HepG2 (cell line): ENCODE measurements around the gene CDH1. TPM values are rescaled to one million over a fixed set of nuclear protein-coding genes. Genes with fewer than 3 reads are reported as not detected.

ENCODE experiments used
- AHR ChIP-seq: IDR thresholded peaks from 2 replicates; pipeline ENCODE4 v1.6.1; 2018; ENCODE audit warnings: missing genetic modification reagents, missing compliant biosample characterization
- BHLHE40 ChIP-seq: IDR thresholded peaks from 2 replicates; pipeline ENCODE4 v1.6.1; 2011; ENCODE audit warnings: low read length, improper control_type of control experiment
- KDM3A ChIP-seq: IDR thresholded peaks from 2 replicates; pipeline ENCODE4 v1.6.1; 2018; ENCODE audit warnings: low read depth, missing compliant biosample characterization
- MED8 ChIP-seq: sonication (generic); formaldehyde crosslinking; IDR thresholded peaks from 2 replicates; pipeline ENCODE4 v1.8.1; 2023; ENCODE audit warnings: mild to moderate bottlenecking, missing genetic modification reagents; ENCODE audit not compliant: insufficient replicate concordance
- ONECUT2 ChIP-seq: sonication (generic); formaldehyde crosslinking; IDR thresholded peaks from 2 replicates; pipeline ENCODE4 v1.4.0; 2020; ENCODE audit warnings: missing genetic modification reagents
- RELA ChIP-seq: sonication (generic); formaldehyde crosslinking; IDR thresholded peaks from 2 replicates; pipeline ENCODE4 v1.4.0; 2020; ENCODE audit warnings: missing genetic modification reagents
- SATB2 ChIP-seq: sonication (generic); formaldehyde crosslinking; IDR thresholded peaks from 2 replicates; pipeline ENCODE4 v1.5.0; 2020; ENCODE audit warnings: missing genetic modification reagents
- SRSF4 ChIP-seq: fragments of 200-400 bp; formaldehyde crosslinking; IDR thresholded peaks from one replicate; pipeline ENCODE4 v1.6.1; 2018; ENCODE audit warnings: mild to moderate bottlenecking, low read depth, low read length, moderate library complexity; ENCODE audit not compliant: poor library complexity, severe bottlenecking
- STAG1 ChIP-seq: sonication (generic); formaldehyde crosslinking; IDR thresholded peaks from 2 replicates; pipeline ENCODE4 v1.4.0; 2020; ENCODE audit warnings: missing genetic modification reagents
- U2AF1 ChIP-seq: fragments of 200-400 bp; formaldehyde crosslinking; optimal IDR thresholded peaks from 2 replicates; pipeline ENCODE3; 2017; ENCODE audit warnings: mild to moderate bottlenecking, low read depth, low read length
- ZBTB38 ChIP-seq: sonication (generic); formaldehyde crosslinking; IDR thresholded peaks from 2 replicates; pipeline ENCODE4 v1.5.1; 2020; ENCODE audit warnings: mild to moderate bottlenecking, missing genetic modification reagents
- ZBTB42 ChIP-seq: sonication (generic); formaldehyde crosslinking; IDR thresholded peaks from 2 replicates; pipeline ENCODE4 v1.5.0; 2020; ENCODE audit warnings: mild to moderate bottlenecking, missing genetic modification reagents
- ZFP36L1 ChIP-seq: sonication (generic); formaldehyde crosslinking; IDR thresholded peaks from 2 replicates; pipeline ENCODE4 v1.8.0; 2022; ENCODE audit warnings: mild to moderate bottlenecking, missing genetic modification reagents, moderate library complexity
- ZIK1 ChIP-seq: sonication (generic); formaldehyde crosslinking; IDR thresholded peaks from 2 replicates; pipeline ENCODE4 v1.5.0; 2020; ENCODE audit warnings: mild to moderate bottlenecking, low read depth, missing genetic modification reagents, borderline replicate concordance
- ZKSCAN5 ChIP-seq: sonication (generic); formaldehyde crosslinking; IDR thresholded peaks from 2 replicates; pipeline ENCODE4 v1.5.1; 2020; ENCODE audit warnings: mild to moderate bottlenecking, missing genetic modification reagents
- ZKSCAN8 ChIP-seq: IDR thresholded peaks from 2 replicates; pipeline ENCODE4 v1.6.1; 2016; ENCODE audit warnings: borderline replicate concordance, missing genetic modification reagents, missing compliant biosample characterization
- ZNF317 ChIP-seq: sonication (generic); formaldehyde crosslinking; IDR thresholded peaks from 2 replicates; pipeline ENCODE4 v1.5.0; 2020; ENCODE audit warnings: mild to moderate bottlenecking, missing genetic modification reagents
- ZNF326 ChIP-seq: sonication (generic); formaldehyde crosslinking; IDR thresholded peaks from 2 replicates; pipeline ENCODE4 v1.4.0; 2020; ENCODE audit warnings: missing genetic modification reagents, borderline replicate concordance
- ZNF333 ChIP-seq: sonication (generic); formaldehyde crosslinking; IDR thresholded peaks from 2 replicates; pipeline ENCODE4 v1.4.0; 2020; ENCODE audit warnings: mild to moderate bottlenecking, missing genetic modification reagents, borderline replicate concordance
- ZNF589 ChIP-seq: sonication (generic); formaldehyde crosslinking; conservative IDR thresholded peaks from 2 replicates; pipeline ENCODE4 v1.8.0; 2022; ENCODE audit warnings: mild to moderate bottlenecking, moderate library complexity, missing genetic modification reagents
- ZNF891 ChIP-seq: sonication (generic); formaldehyde crosslinking; IDR thresholded peaks from 2 replicates; pipeline ENCODE4 v1.5.0; 2020; ENCODE audit warnings: mild to moderate bottlenecking, missing genetic modification reagents
- polyA plus RNA-seq, 8 experiments: library from polyadenylated mRNA; depleted of rRNA in 3 of 8; stranded (reverse) in 7 of 8; unstranded in 1 of 8; fragments of >200 nt; fragmentation: Illumina TruSeq in 4 of 8; extraction: Trizol in 4 of 8; gene quantifications; 2 replicates each; pipeline versions ENCODE4 v1.2.1 to v1.2.3, GENCODE V29; 2011 to 2016; ENCODE audit warnings: low read depth in 4 of 8, missing spikeins in 1 of 8, mixed read lengths in 1 of 8; ENCODE audit not compliant: insufficient read depth in 1 of 8
- total RNA-seq, 5 experiments: library from RNA; depleted of rRNA; stranded (reverse); fragments of >200 nt; fragmentation: Illumina TruSeq; extraction: Trizol; gene quantifications; 2 replicates each; pipeline ENCODE4 v1.2.3, GENCODE V29; 2016; ENCODE audit warnings: low read depth in 1 of 5
- TF ChIP-seq, protein P1 (sequence below): sonication (generic); formaldehyde crosslinking; IDR thresholded peaks from 2 replicates; pipeline ENCODE4 v1.4.0; 2020; ENCODE audit warnings: missing genetic modification reagents
- TF ChIP-seq, protein P2 (sequence below): sonication (generic); formaldehyde crosslinking; conservative IDR thresholded peaks from 2 replicates; pipeline ENCODE4 v1.4.0; 2020; ENCODE audit warnings: mild to moderate bottlenecking, missing genetic modification reagents, moderate library complexity
- TF ChIP-seq, protein P3 (sequence below): sonication (generic); formaldehyde crosslinking; IDR thresholded peaks from 2 replicates; pipeline ENCODE4 v1.4.0; 2020; ENCODE audit warnings: missing genetic modification reagents, borderline replicate concordance

CDH1 gene
- total and polyA plus RNA-seq, 2 of the 13 experiments (the other 11 are each of a cell fraction or from before 2014, with no cell fraction given) = 0.95 to 9.8 TPM

DNA sequence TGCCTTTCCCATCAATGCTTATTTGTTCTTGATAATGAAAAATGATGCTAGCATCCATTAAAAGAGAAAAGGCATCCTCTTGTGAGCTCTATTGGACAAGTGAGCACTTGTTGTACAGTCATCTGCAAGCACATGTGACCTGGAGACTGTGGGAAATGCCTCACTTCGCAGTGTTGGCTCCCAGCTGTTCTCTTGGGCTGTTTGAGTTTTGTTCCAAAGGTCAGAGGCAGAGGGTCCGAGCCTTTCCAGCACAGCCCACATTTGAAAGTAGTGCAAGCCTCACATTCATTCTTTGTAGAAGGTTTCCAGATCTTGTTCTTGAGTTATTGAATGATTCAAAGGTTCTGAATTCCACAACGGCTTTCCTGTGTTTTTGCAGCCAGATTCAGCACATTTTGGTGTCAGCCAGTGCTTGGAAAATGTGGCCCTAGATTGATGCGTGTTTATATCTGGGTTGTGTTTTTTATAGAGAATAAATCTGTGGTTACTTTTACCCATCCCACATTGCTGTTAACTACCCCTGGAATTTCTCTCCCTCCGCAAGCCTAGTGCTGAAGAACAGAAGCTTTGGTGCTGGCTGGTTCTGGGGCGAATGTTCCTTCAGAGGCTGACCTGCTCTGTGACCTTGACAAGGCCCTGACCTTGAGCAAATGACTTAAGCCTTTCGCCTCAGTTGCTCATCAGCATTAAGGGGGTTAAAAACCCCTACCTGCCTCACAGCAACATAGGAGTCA is 49.8 kb downstream of the CDH1 start (continued):
- TF ChIP-seq, protein P1, sequence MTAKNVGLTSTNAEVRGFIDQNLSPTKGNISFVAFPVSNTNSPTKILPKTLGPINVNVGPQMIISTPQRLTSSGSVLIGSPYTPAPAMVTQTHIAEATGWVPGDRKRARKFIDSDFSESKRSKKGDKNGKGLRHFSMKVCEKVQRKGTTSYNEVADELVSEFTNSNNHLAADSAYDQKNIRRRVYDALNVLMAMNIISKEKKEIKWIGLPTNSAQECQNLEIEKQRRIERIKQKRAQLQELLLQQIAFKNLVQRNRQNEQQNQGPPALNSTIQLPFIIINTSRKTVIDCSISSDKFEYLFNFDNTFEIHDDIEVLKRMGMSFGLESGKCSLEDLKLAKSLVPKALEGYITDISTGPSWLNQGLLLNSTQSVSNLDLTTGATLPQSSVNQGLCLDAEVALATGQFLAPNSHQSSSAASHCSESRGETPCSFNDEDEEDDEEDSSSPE (CRISPR knock-in tag) = no peak
- TF ChIP-seq RELA (CRISPR knock-in tag) (no peak), AHR (CRISPR knock-in tag) (no peak), ZNF317 (0 out of 2 replicates have a peak, but pooled peaks have one; percentile 26), BHLHE40 (0 out of 2 replicates have a peak, but pooled peaks have one; percentile 28), SRSF4 (no peak), ZIK1 (CRISPR knock-in tag) (no peak), U2AF1 (no peak), MED8 (CRISPR knock-in tag) (no peak), STAG1 (peak; percentile 20), ZBTB38 (no peak), ZNF891 (CRISPR knock-in tag) (no peak), ZNF333 (CRISPR knock-in tag) (no peak), ZKSCAN5 (CRISPR knock-in tag) (no peak), SATB2 (CRISPR knock-in tag) (no peak), ZBTB42 (CRISPR knock-in tag) (peak; percentile 76; the same call in 1 of the 2 replicates), ZNF589 (CRISPR knock-in tag) (no peak), ZFP36L1 (CRISPR knock-in tag) (no peak), ONECUT2 (no peak), ZKSCAN8 (CRISPR knock-in tag) (no peak), KDM3A (CRISPR knock-in tag) (no peak), ZNF326 (CRISPR knock-in tag) (no peak)
- TF ChIP-seq, protein P2, sequence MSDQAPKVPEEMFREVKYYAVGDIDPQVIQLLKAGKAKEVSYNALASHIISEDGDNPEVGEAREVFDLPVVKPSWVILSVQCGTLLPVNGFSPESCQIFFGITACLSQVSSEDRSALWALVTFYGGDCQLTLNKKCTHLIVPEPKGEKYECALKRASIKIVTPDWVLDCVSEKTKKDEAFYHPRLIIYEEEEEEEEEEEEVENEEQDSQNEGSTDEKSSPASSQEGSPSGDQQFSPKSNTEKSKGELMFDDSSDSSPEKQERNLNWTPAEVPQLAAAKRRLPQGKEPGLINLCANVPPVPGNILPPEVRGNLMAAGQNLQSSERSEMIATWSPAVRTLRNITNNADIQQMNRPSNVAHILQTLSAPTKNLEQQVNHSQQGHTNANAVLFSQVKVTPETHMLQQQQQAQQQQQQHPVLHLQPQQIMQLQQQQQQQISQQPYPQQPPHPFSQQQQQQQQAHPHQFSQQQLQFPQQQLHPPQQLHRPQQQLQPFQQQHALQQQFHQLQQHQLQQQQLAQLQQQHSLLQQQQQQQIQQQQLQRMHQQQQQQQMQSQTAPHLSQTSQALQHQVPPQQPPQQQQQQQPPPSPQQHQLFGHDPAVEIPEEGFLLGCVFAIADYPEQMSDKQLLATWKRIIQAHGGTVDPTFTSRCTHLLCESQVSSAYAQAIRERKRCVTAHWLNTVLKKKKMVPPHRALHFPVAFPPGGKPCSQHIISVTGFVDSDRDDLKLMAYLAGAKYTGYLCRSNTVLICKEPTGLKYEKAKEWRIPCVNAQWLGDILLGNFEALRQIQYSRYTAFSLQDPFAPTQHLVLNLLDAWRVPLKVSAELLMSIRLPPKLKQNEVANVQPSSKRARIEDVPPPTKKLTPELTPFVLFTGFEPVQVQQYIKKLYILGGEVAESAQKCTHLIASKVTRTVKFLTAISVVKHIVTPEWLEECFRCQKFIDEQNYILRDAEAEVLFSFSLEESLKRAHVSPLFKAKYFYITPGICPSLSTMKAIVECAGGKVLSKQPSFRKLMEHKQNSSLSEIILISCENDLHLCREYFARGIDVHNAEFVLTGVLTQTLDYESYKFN = peak; percentile 86
- TF ChIP-seq, protein P3, sequence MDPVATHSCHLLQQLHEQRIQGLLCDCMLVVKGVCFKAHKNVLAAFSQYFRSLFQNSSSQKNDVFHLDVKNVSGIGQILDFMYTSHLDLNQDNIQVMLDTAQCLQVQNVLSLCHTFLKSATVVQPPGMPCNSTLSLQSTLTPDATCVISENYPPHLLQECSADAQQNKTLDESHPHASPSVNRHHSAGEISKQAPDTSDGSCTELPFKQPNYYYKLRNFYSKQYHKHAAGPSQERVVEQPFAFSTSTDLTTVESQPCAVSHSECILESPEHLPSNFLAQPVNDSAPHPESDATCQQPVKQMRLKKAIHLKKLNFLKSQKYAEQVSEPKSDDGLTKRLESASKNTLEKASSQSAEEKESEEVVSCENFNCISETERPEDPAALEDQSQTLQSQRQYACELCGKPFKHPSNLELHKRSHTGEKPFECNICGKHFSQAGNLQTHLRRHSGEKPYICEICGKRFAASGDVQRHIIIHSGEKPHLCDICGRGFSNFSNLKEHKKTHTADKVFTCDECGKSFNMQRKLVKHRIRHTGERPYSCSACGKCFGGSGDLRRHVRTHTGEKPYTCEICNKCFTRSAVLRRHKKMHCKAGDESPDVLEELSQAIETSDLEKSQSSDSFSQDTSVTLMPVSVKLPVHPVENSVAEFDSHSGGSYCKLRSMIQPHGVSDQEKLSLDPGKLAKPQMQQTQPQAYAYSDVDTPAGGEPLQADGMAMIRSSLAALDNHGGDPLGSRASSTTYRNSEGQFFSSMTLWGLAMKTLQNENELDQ = no peak
